HL-60/S4 treated with retinoic acid at 250 ng/mL for 4 days and 3 days (cell line): ENCODE results near the gene RHOD.

Experiments
- in situ Hi-C: fragments of 300-500 bp; cut with MboI; formaldehyde crosslinking; loops from 2 replicates; pipeline ENCODE4 v1.7.0; 2022; ENCODE audit warnings: low sequenced_read_pairs

Gene RHOD

GRCh38 chr11:67031791-67032561, 24.7 kb upstream of the RHOD start:
- in situ Hi-C loops: no loop called here

- in situ Hi-C loops: no loop called here
These were observed 23.7 kb upstream of the RHOD start for GRCh38 chr11:67032830-67033551.

GRCh38 chr11:67033661-67034166, 22.9 kb upstream of the RHOD start:
- in situ Hi-C loops: no loop called here

- in situ Hi-C loops: no loop called here
These were observed 22.3 kb upstream of the RHOD start for GRCh38 chr11:67034350-67034749.

GRCh38 chr11:67040147-67040546, 16.5 kb upstream of the RHOD start:
- in situ Hi-C loops: no loop called here

- in situ Hi-C loops: no loop called here
These were observed 15.0 kb upstream of the RHOD start for GRCh38 chr11:67041602-67042001.

- in situ Hi-C loops: no loop called here
These were observed 12.9 kb upstream of the RHOD start for GRCh38 chr11:67043572-67044349.

GRCh38 chr11:67044496-67044895, 12.2 kb upstream of the RHOD start:
- in situ Hi-C loops: no loop called here

- in situ Hi-C loops: no loop called here
These were observed 11.3 kb upstream of the RHOD start for GRCh38 chr11:67045314-67045713.

- in situ Hi-C loops: no loop called here
These were observed 8.0 kb upstream of the RHOD start for GRCh38 chr11:67048515-67049130.

GRCh38 chr11:67050139-67050538, 6.5 kb upstream of the RHOD start:
- in situ Hi-C loops: no loop called here

- in situ Hi-C loops: no loop called here
These were observed 5.3 kb upstream of the RHOD start for GRCh38 chr11:67051180-67051893.

- in situ Hi-C loops: no loop called here
These were observed 4.6 kb upstream of the RHOD start for GRCh38 chr11:67051945-67052488.

- in situ Hi-C loops: no loop called here
These were observed 3.8 kb upstream of the RHOD start for GRCh38 chr11:67052891-67053290.

- in situ Hi-C loops: no loop called here
These were observed 2.7 kb upstream of the RHOD start for GRCh38 chr11:67053896-67054329.

GRCh38 chr11:67054346-67054835, 2.3 kb upstream of the RHOD start:
- in situ Hi-C loops: no loop called here

- in situ Hi-C loops: no loop called here
These were observed 1.7 kb upstream of the RHOD start for GRCh38 chr11:67054836-67055523.

GRCh38 chr11:67055812-67056211, 835 bp upstream of the RHOD start:
- in situ Hi-C loops: no loop called here

- in situ Hi-C loops: no loop called here
These were observed 592 bp downstream of the RHOD start for GRCh38 chr11:67057205-67057672.
